HPDE6-E6E7 (cell line): Measurements from ENCODE around the gene MAPKAPK5.
"Not testable (repeated sequence)": the region's sequence is repeated elsewhere in the genome, so short reads cannot be mapped to it uniquely, and the experiment has no call there.

ENCODE experiments used
- DNase-seq: peaks from one replicate; pipeline ENCODE4 v3.0.0; 2011; ENCODE audit warnings: missing footprints; ENCODE audit errors: extremely low spot score

The MAPKAPK5 gene

GRCh38 chr12:111827907-111828306 lies 14.1 kb upstream of the MAPKAPK5 start:
- DNase-seq = no peak

- DNase-seq = no peak
Measured at GRCh38 chr12:111828338-111828979, 13.6 kb upstream of the MAPKAPK5 start.

- not testable (repeated sequence) for DNase-seq
Measured at GRCh38 chr12:111829635-111830034, 12.4 kb upstream of the MAPKAPK5 start.

- DNase-seq = not testable (repeated sequence)
Measured at GRCh38 chr12:111834740-111835386, 7.2 kb upstream of the MAPKAPK5 start.

GRCh38 chr12:111835531-111836181 lies 6.4 kb upstream of the MAPKAPK5 start:
- not testable (repeated sequence) for DNase-seq

- DNase-seq = no peak
Measured at GRCh38 chr12:111838353-111838752, 3.7 kb upstream of the MAPKAPK5 start.

GRCh38 chr12:111840807-111841206 lies 1.2 kb upstream of the MAPKAPK5 start:
- no peak for DNase-seq

- DNase-seq = peak; percentile 14
Measured at GRCh38 chr12:111841236-111841749, 735 bp upstream of the MAPKAPK5 start.

- peak; percentile 35 for DNase-seq
Measured at GRCh38 chr12:111842556-111843396, 748 bp downstream of the MAPKAPK5 start.

- DNase-seq = no peak
Measured at GRCh38 chr12:111846016-111846415, 4.0 kb downstream of the MAPKAPK5 start.

GRCh38 chr12:111850526-111850925 lies 8.5 kb downstream of the MAPKAPK5 start:
- DNase-seq = no peak

- no peak for DNase-seq
Measured at GRCh38 chr12:111858186-111858585, 16.2 kb downstream of the MAPKAPK5 start.

- DNase-seq = no peak
Measured at GRCh38 chr12:111858778-111859177, 16.8 kb downstream of the MAPKAPK5 start.

GRCh38 chr12:111864913-111865312 lies 22.9 kb downstream of the MAPKAPK5 start:
- no peak for DNase-seq

GRCh38 chr12:111867531-111867930 lies 25.5 kb downstream of the MAPKAPK5 start:
- DNase-seq = no peak

GRCh38 chr12:111868676-111869588 lies 26.9 kb downstream of the MAPKAPK5 start:
- DNase-seq = no peak

GRCh38 chr12:111869671-111870070 lies 27.6 kb downstream of the MAPKAPK5 start:
- DNase-seq = no peak

GRCh38 chr12:111870216-111870615 lies 28.2 kb downstream of the MAPKAPK5 start:
- DNase-seq = no peak

- DNase-seq = no peak
Measured at GRCh38 chr12:111870706-111871105, 28.7 kb downstream of the MAPKAPK5 start.

GRCh38 chr12:111873113-111873512 lies 31.1 kb downstream of the MAPKAPK5 start:
- no peak for DNase-seq

- no peak for DNase-seq
Measured at GRCh38 chr12:111881716-111882115, 39.7 kb downstream of the MAPKAPK5 start.
